Tibial nerve (tissue), 4 donors: ENCODE data around the gene SHISAL1.

Experiments used
- CTCF ChIP-seq, 5 experiments: fragments of 200-600 bp in 3 of 5; fragments of 450-650 bp in 2 of 5; sonication (generic) in 3 of 5; IDR thresholded peaks; one replicate each; pipeline ENCODE4 v1.5.1; 2016 to 2019; ENCODE audit warnings: antibody characterized with exemption in 5 of 5, mild to moderate bottlenecking in 3 of 5, moderate library complexity in 2 of 5
- EP300 ChIP-seq, 2 donors: sonication (generic); formaldehyde crosslinking; IDR thresholded peaks; one replicate each; pipeline ENCODE4 v1.6.1; 2017; ENCODE audit warnings: antibody characterized with exemption in 2 of 2, mild to moderate bottlenecking in 1 of 2

- TF ChIP-seq CTCF (IDR thresholded peaks at IDR 0.05) (no peak), EP300 (IDR thresholded peaks at IDR 0.05) (no peak)
These were observed 57.9 kb downstream of the SHISAL1 start for GRCh38 chr22:44254811-44255210.
